Mesendoderm (in vitro differentiated cells): ENCODE data around the gene POLR2L.

Experiments used
- DNase-seq: peaks from one replicate; pipeline ENCODE4 v3.0.0; 2013
- H2AK5ac ChIP-seq: 2 replicates; pipeline ENCODE4 v1.6.1; 2013; ENCODE audit warnings: low read length, inconsistent platforms
- H2BK120ac ChIP-seq: 2 replicates; pipeline ENCODE4 v1.6.1; 2013; ENCODE audit warnings: low read depth, mild to moderate bottlenecking, low read length, moderate library complexity, mixed read lengths
- H2BK15ac ChIP-seq: replicated peaks from 2 replicates; pipeline ENCODE4 v1.6.1; 2013; ENCODE audit warnings: low read depth, mild to moderate bottlenecking, moderate library complexity
- H2BK5ac ChIP-seq: 2 replicates; pipeline ENCODE4 v1.6.1; 2013; ENCODE audit warnings: low read length, inconsistent platforms
- H3K18ac ChIP-seq: 2 replicates; pipeline ENCODE4 v1.6.1; 2013; ENCODE audit warnings: mild to moderate bottlenecking, low read length, mixed read lengths
- H3K23ac ChIP-seq: one replicate; pipeline ENCODE4 v1.6.1; 2013; ENCODE audit warnings: low read length
- H3K27ac ChIP-seq: 2 replicates; pipeline ENCODE4 v1.5.1; 2013; ENCODE audit warnings: low read depth, mild to moderate bottlenecking, inconsistent platforms, low read length, moderate library complexity
- H3K27me3 ChIP-seq: 2 replicates; pipeline ENCODE4 v1.6.1; 2013; ENCODE audit warnings: low read length, control low read depth, mild to moderate bottlenecking, inconsistent platforms; ENCODE audit not compliant: insufficient read depth, poor library complexity
- H3K36me3 ChIP-seq: 2 replicates; pipeline ENCODE4 v1.6.1; 2013; ENCODE audit warnings: low read length, inconsistent platforms; ENCODE audit not compliant: control insufficient read depth, insufficient read depth
- H3K4ac ChIP-seq: one replicate; pipeline ENCODE4 v1.6.1; 2013; ENCODE audit warnings: low read depth, mild to moderate bottlenecking, low read length, moderate library complexity
- H3K4me1 ChIP-seq: 2 replicates; pipeline ENCODE4 v1.6.1; 2013; ENCODE audit warnings: low read depth, low read length, inconsistent platforms; ENCODE audit not compliant: control insufficient read depth
- H3K4me2 ChIP-seq: 2 replicates; pipeline ENCODE4 v1.6.1; 2013; ENCODE audit warnings: low read length
- H3K4me3 ChIP-seq: 2 replicates; pipeline ENCODE4 v1.5.1; 2013; ENCODE audit warnings: mild to moderate bottlenecking, low read length
- H3K56ac ChIP-seq: one replicate; pipeline ENCODE4 v1.6.1; 2013; ENCODE audit warnings: low read length
- H3K79me1 ChIP-seq: 2 replicates; pipeline ENCODE4 v1.6.1; 2013; ENCODE audit warnings: low read length, inconsistent platforms
- H3K79me2 ChIP-seq: 2 replicates; pipeline ENCODE4 v1.6.1; 2013; ENCODE audit warnings: mild to moderate bottlenecking, low read length; ENCODE audit not compliant: control insufficient read depth, insufficient read depth
- H3K9ac ChIP-seq: 2 replicates; pipeline ENCODE4 v1.6.1; 2013; ENCODE audit warnings: low read length, inconsistent platforms
- H4K5ac ChIP-seq: one replicate; pipeline ENCODE4 v1.6.1; 2013; ENCODE audit warnings: low read length
- H4K8ac ChIP-seq: one replicate; pipeline ENCODE4 v1.6.1; 2013; ENCODE audit warnings: low read depth, mild to moderate bottlenecking, control low read depth, low read length, moderate library complexity
- WGBS: extraction: QIAGEN DNeasy Blood & Tissue Kit; methylation state at CpG from one replicate; pipeline ENCODE4 v1.1.7; 2013; ENCODE audit warnings: low lambda C conversion rate, missing lambda C conversion rate; ENCODE audit not compliant: insufficient coverage; ENCODE audit errors: extremely low coverage; 5-methylcytosine and 5-hydroxymethylcytosine counted together

Gene POLR2L

DNA sequence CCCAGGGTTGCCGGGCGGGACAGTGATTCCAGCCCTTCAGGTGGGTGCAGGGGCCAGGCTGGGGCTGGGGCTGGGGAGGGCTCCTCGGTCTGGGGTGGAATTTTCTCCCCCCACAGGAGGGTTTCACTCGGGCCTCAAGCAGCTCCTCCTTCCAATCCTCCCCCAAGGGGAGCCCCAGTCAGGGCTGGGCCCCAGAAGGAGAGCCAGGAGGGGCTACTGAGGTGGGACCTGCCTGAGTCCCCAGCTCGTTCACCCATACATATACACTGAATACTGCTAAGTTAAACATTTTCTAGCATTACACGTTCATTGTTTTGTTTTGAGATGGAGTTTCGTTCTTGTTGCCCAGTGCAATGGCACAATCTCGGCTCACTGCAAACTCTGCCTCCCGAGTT, 16.1 kb downstream of the POLR2L start:
- peaks cover 3% of the 10 kb centered on the region for H3K27me3 ChIP-seq
- H2BK120ac ChIP-seq: no peak overlapping the region
- no peak overlapping the region for H3K23ac ChIP-seq

DNA sequence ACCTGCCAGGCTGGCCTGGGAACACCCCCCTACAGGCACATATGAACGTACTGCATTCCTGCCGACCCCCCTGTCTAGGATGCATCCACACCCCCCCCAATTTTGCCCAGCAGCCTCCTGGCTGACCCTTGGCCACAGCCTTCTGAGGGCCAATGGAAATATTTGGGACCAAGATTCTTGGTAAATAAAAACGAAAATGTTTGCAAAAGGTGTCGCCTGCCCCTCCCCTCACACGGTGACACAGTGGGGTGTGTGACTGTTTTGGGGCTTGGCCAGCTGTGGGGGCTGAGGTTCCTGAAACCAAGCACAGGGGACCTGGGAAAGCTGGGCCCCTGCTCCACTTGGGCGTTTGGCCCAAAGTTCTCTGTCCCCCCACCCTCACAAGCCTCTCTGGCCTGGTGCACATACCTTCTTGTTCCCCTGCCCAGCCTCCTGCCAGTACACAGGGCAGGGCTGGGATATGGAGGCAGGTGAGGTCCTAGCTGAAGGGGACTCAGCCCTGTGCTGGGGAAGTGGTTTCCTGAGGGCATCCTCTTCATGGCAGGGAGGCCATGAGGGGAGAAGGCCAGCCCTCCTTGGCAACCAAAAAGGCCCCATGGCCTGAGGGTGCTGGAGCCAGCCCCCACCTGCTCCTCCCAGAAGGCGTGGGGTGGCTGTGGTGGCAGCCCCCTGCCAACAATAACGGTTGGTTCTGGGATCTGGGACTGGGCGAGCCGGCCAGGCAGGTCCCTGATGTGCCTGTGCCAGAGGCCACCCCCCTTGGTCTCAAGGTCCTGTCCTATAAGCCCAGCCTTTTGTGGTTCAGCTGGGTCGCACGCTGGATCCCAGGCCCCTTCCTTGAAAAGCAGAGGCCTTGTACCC, 16.7 kb downstream of the POLR2L start:
- Histone ChIP-seq H3K9ac (no peak overlapping the region), H3K4me3 (no peak overlapping the region), H2BK15ac (no peak overlapping the region), H3K27me3 (peaks cover under 1% of the 10 kb centered on the region), H3K79me2 (no peaks in the 10 kb centered on the region), H2AK5ac (no peak overlapping the region), H3K23ac (no peak overlapping the region), H4K5ac (no peak overlapping the region), H2BK120ac (no peak overlapping the region), H3K56ac (no peak overlapping the region), H2BK5ac (no peak overlapping the region), H3K4me1 (peaks cover 5% of the 10 kb centered on the region), H3K79me1 (peaks cover 4% of the 10 kb centered on the region), H4K8ac (no peak overlapping the region), H3K27ac (no peak overlapping the region), H3K4ac (no peak overlapping the region), H3K36me3 (no peaks in the 10 kb centered on the region), H3K4me2 (no peak overlapping the region), H3K18ac (no peak overlapping the region)
- WGBS: no CpG with 5 or more reads among the region's 12 CpGs
- no peak for DNase-seq

More for the DNA sequence above, 16.1 kb downstream of the POLR2L start:
- Histone ChIP-seq H3K4ac (no peak overlapping the region), H3K27ac (no peak overlapping the region), H3K4me1 (peaks cover 5% of the 10 kb centered on the region), H4K8ac (no peak overlapping the region), H3K18ac (no peak overlapping the region), H3K36me3 (no peaks in the 10 kb centered on the region), H3K9ac (no peak overlapping the region), H2BK5ac (no peak overlapping the region), H2BK15ac (no peak overlapping the region), H2AK5ac (no peak overlapping the region), H3K4me3 (no peak overlapping the region), H3K79me1 (peaks cover under 1% of the 10 kb centered on the region), H4K5ac (no peak overlapping the region), H3K56ac (no peak overlapping the region), H3K4me2 (no peak overlapping the region), H3K79me2 (no peaks in the 10 kb centered on the region)
- WGBS: no CpG with 5 or more reads among the region's 9 CpGs
- DNase-seq: no peak

DNA sequence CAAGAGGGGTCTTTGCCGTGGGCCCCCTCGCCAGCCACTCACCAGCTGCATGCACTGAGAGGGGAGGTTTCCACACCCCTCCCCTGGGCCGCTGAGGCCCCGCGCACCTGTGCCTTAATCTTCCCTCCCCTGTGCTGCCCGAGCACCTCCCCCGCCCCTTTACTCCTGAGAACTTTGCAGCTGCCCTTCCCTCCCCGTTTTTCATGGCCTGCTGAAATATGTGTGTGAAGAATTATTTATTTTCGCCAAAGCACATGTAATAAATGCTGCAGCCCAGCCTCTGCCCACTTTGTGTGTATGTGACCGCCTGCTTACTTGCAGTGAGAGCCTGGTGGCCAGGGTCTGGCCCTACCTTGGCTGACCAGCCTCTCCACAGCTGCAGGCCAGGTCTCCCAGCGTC, 17.4 kb downstream of the POLR2L start:
- Histone ChIP-seq H3K4me3 (no peak overlapping the region), H3K36me3 (no peaks in the 10 kb centered on the region), H2BK120ac (no peak overlapping the region), H3K23ac (no peak overlapping the region), H3K4ac (no peak overlapping the region), H3K79me2 (no peaks in the 10 kb centered on the region), H3K9ac (no peak overlapping the region), H3K56ac (no peak overlapping the region), H3K18ac (no peak overlapping the region), H2AK5ac (no peak overlapping the region), H2BK15ac (no peak overlapping the region), H2BK5ac (no peak overlapping the region), H4K8ac (no peak overlapping the region), H3K79me1 (peaks cover 4% of the 10 kb centered on the region), H3K4me1 (peaks cover 5% of the 10 kb centered on the region), H3K27ac (no peak overlapping the region), H3K27me3 (no peaks in the 10 kb centered on the region), H3K4me2 (no peak overlapping the region), H4K5ac (no peak overlapping the region)
- DNase-seq: no peak
- WGBS: no CpG with 5 or more reads among the region's 11 CpGs

DNA sequence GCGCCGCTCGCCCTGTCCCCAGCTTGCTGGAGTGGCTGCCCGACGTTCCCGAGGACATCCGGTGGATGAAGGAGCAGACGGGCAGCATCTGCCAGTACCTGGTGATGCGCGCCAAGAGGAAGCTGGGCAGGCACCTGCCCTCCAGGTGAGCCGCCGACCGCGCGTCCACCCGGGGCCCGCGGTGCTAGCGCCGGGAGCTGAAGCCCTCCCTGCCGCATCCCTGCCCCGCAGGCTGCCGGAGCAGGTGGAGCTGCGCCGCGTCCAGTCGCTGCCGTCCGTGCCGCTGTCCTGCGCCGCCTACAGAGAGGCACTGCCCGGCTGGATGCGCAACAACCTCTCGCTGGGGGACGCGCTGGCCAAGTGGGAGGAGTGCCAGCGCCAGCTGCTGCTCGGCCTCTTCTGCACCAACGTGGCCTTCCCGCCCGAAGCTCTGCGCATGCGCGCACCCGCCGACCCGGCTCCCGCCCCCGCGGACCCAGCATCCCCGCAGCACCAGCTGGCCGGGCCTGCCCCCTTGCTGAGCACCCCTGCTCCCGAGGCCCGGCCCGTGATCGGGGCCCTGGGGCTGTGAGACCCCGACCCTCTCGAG, 17.9 kb downstream of the POLR2L start:
- H3K79me1 ChIP-seq: peaks cover 4% of the 10 kb centered on the region
- H2BK120ac ChIP-seq: no peak overlapping the region
- H2AK5ac ChIP-seq: no peak overlapping the region
- H3K4me1 ChIP-seq: peaks cover under 1% of the 10 kb centered on the region
- no peak overlapping the region for H3K23ac ChIP-seq
- no peaks in the 10 kb centered on the region for H3K79me2 ChIP-seq
- H3K4me2 ChIP-seq: no peak overlapping the region
- H4K8ac ChIP-seq: no peak overlapping the region
- H2BK5ac ChIP-seq: no peak overlapping the region
- H3K9ac ChIP-seq: no peak overlapping the region
- no peaks in the 10 kb centered on the region for H3K27me3 ChIP-seq
- no CpG with 5 or more reads among the region's 59 CpGs for WGBS
- no peak overlapping the region for H3K18ac ChIP-seq
- no peak overlapping the region for H3K56ac ChIP-seq
- no peak overlapping the region for H3K27ac ChIP-seq
- no peaks in the 10 kb centered on the region for H3K36me3 ChIP-seq
- DNase-seq: no peak
- no peak overlapping the region for H4K5ac ChIP-seq
- H3K4me3 ChIP-seq: no peak overlapping the region
- no peak overlapping the region for H2BK15ac ChIP-seq
- no peak overlapping the region for H3K4ac ChIP-seq

DNA sequence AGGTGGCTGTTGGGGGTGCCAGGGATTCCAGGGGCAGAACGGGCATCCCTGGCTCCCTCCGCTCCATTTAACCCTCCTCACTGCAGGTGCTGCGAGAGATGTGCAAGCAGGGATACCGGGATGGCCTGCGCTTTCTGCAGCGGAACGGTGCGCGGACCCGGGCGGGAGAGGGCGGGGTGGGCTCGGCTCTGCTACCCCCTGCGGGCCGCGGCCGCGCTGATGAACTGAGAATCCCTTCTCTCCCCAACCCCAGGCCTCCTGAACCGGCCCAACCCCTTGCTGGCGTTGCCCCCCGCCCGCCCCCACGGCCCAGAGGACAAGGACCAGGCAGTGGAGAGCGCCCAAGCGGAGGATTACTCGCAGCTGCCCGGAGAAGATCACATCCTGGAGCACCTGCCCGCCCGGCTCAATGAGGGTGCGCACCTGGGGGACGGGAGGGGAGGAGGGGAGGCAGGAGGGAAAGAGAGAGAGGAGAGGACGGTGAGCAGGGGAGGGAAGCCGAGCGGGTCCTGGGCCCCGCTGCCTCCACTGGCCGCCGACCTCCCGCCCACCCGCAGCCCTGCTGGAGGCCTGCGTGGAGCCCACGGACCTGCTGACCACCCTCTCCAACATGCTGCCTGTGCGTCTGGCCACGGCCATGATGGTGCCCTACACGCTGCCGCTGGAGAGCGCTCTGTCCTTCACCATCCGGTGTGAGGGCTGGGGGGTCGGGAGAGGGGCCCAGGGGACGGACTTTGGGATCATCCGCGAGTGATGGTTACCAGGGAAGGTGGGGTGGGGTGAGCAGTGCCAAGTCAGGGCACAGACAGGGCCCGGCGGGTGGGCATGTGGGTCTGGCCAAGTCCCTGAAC, 18.7 kb downstream of the POLR2L start:
- no peak overlapping the region for H2BK5ac ChIP-seq
- no peak overlapping the region for H3K27ac ChIP-seq
- H3K36me3 ChIP-seq: no peaks in the 10 kb centered on the region
- H3K4me1 ChIP-seq: peaks cover 1% of the 10 kb centered on the region
- no peaks in the 10 kb centered on the region for H3K27me3 ChIP-seq
- H3K4ac ChIP-seq: no peak overlapping the region
- H3K4me3 ChIP-seq: no peak overlapping the region
- no peaks in the 10 kb centered on the region for H3K79me2 ChIP-seq
- no peak overlapping the region for H3K4me2 ChIP-seq
- no peak overlapping the region for H2AK5ac ChIP-seq
- no peak overlapping the region for H4K5ac ChIP-seq
- no CpG with 5 or more reads among the region's 53 CpGs for WGBS
- no peak overlapping the region for H2BK15ac ChIP-seq
- no peak overlapping the region for H3K9ac ChIP-seq
- DNase-seq: no peak
- no peak overlapping the region for H3K56ac ChIP-seq
- H2BK120ac ChIP-seq: no peak overlapping the region
- H3K79me1 ChIP-seq: peaks cover 4% of the 10 kb centered on the region
- H4K8ac ChIP-seq: no peak overlapping the region
- H3K18ac ChIP-seq: no peak overlapping the region
- no peak overlapping the region for H3K23ac ChIP-seq
